Dedifferentiated amniotic fluid mesenchymal stem cell (primary cell): Measurements from ENCODE around the gene KCND3.
"Not testable (repeated sequence)": the region's sequence is repeated elsewhere in the genome, so short reads cannot be mapped to it uniquely, and the experiment has no call there.

Source experiments
- DNase-seq: peaks from one replicate; pipeline ENCODE4 v3.0.0-alpha.2; 2016; ENCODE audit errors: extremely low spot score

KCND3 gene

DNA sequence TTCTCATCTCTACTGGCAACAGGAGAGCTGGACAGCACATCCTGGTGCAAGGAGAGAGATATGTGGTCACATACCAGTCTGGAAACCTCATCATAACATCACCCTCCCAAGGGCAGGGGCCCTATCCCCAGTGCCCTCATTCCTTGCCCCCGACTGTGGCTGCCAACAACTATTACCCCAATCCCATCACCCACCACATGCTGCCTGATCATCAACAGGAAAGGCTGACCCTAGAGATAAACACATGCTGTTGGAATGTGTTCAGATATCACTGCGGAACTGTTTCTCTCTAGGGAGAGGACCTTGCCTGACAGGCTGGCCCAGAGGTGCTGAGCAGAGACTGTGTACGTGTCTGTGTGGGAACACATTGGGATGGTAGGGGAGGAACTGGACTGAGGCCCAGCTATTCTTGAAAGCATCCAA is 245.8 kb downstream of the KCND3 start:
- peak; percentile 40 for DNase-seq

- DNase-seq: no peak
Measured at GRCh38 chr1:111742938-111743549, 246.4 kb downstream of the KCND3 start.

- DNase-seq: not testable (repeated sequence)
Measured at GRCh38 chr1:111742292-111742691, 247.2 kb downstream of the KCND3 start.

DNA sequence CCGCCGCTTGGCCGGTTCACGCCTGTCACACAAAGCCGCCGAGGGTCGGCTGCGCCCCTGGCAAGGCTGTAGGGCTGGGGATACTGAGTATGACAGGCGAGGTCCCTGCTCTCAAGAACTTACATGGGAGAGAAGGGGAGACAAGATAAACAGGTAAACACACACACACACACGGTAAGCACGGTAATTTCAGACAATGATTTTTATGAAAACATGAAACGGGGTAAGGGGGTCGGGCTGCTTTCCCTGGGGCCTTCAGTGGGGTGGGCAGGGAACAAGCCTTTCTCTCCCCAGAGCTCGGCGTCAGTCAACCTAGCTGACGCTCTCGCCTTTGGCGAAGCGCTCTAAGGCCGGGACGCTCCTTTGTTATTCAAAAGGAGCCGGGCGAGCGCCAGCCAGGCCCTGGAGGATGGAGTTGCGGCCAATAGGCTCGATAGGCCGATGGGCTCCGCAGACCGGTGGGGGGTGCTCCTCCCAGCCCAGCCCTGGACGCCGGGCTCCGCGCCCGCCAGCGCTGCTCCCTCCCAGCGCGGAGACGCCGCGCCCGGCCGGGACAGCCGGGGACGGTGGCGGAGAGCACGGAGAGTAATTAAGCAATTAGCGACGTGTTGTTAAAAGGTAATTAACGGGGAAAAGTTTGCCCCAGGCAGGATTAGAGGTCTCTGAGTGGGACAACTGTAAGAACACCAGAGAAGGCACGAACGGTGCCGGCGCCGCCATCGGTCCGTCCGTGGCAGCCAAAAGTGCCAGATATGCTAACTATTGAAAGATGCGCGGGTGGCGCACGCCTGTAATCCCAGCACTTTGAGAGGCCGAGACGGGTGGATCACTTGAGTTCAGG is 249.3 kb downstream of the KCND3 start:
- peak; percentile 53 for DNase-seq

DNA sequence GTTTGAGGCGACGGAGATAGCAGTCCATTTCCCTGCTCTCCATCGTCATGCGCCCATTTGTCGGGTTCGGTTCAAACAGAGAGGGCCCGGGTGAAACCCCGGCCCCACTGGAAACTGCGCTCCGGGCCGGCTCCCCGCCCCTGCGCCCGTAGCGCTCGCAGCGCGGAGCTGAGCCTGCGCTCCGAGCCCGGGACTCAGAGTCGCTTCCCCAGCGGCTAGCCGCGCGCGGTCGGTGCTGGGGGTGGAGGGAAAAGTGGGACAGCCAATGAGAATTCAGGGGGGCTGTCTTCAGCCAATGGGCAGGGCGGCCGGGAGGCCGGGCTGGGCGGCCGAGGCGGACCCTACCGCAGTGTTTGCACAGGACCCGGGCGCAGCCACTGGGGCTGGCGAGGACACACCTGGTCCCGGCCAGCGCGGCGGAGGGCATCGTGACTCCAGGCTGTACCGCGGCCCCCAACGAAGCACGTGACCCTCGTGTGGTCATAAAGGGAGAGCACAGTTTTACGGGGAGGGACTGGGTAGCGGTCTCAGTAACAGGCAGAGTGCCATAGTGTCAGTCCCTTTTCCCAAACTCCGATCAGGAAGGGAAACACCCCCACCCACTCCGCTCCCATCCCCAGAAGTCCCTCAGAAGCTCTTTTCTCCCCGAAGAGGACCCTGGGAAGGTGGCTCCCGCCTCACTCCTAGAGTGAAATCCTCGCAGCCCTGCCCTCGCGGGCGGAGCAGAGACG is 250.1 kb downstream of the KCND3 start, which contains the start of gene INKA2:
TSS of gene INKA2 (minus strand) at position 202 of the 731 bp plus-strand sequence. CDS start at position 49, 153 bp downstream.
- DNase-seq: peak; percentile 79

DNA sequence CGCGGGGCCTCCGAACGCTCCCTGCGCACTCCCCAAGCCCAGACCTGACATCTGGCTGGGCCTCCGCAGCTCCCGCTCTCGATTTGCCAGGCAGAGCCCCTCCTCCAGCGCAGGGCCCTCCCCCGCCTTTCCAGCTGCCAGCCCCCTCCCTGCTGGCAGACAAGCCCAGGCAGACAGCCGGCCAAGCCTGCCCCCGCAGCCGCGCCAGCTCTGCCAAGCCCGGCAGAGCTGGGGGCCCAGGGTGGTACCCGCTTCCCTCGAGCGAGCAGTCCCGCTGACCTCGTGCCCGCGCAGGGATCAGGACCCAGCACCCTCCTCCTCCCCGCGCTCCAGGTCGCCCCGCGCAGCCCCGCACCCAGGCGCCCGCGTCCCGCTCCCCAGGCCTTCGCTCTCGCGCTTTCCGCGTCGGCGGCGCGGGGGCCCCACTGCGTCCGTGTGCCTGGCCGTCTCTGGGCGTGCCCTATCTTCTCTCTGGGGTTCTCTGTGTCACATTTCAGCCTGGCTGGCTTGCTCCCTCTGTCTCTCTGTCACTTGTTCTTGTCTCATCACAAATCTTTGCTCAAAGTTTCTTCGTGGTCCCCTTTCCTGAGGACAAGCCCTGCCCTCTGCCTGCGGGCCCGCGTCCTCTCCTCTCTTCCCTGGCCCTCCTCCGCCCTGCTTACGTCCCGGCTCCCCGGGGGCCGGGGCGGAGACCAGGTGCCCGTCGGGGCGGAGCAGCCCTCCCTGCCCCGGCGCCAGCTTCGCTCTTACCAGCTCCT is 250.9 kb downstream of the KCND3 start:
- peak; percentile 38 for DNase-seq

- no peak for DNase-seq
Measured at GRCh38 chr1:111738133-111738435, 251.4 kb downstream of the KCND3 start.

DNA sequence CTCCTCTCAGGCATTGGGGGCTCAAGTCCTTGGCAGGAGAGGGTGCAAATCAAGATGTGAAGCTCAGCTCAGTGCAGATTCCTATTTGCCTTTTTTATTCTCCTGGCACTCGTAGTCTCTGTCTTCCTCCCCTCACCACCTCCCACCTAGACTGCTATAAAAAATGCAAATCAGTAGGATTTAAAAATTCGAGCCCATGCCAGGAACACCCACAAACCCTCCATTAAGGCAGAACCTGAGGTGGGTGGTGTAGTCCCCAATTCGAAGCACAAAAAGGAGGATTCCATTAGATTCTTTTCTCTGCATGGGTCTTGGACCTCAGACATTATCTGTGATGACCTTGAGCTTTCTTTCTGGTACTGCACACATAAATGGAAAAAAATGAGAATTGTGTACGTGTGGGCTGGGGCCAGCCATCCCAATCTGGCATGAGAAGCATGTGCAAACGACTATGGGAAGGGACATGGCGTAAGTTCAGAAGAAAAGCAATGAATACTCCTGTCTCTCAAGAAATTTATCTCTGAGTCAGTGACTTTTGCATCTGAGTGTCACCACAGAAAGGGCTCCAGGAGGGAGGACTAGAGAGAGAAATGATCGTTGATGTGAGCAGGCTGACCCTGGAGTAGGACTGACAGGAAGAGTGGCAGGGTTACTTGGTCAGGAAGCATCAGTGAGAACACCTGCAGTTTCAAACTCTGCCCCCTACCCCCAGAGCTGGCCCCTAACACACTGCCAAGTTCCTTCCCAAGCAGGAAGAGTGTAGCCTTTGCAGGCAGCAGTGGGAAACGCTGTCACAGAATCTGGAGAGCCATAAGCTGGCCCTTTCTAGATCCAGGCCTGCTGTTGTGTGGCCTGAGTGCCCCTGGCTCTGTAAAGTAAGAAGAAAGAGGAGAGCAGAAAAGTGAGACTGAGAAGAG is 252.0 kb downstream of the KCND3 start:
- DNase-seq: no peak

GRCh38 chr1:111736548-111737215 is 252.8 kb downstream of the KCND3 start:
- DNase-seq: no peak

DNA sequence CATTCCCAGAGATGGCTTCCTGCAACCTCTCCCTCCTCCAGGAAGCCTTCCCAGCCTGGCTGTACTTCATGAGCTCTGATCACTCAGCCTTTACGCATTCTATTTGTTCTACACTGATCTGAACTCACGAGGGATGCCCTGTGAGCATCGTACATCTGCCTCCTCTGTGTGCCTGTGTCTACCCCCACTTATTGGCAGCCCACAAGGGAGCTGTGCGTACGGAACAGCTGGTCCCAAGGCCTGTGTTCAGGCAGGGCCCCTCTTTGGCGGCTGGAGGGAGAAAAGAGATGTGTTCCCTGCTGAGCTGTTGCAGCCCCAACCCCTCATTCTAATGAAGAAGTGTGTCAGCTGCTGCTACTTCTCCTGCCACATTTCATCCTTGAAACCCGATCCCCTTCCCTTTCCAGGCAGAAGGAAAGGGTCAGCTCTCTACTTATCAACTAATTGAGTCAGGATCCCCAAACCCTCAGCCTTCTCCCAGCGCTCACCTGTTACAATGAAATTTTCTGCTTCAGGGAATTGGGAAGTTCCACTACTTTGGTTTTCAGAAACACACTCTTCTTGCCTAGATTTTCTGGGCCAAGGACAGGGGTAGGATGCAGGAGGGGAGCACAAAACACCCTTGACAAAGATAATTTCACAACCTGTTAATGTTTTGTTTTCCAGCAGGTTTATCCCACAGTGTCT is 253.5 kb downstream of the KCND3 start:
- DNase-seq: no peak

DNA sequence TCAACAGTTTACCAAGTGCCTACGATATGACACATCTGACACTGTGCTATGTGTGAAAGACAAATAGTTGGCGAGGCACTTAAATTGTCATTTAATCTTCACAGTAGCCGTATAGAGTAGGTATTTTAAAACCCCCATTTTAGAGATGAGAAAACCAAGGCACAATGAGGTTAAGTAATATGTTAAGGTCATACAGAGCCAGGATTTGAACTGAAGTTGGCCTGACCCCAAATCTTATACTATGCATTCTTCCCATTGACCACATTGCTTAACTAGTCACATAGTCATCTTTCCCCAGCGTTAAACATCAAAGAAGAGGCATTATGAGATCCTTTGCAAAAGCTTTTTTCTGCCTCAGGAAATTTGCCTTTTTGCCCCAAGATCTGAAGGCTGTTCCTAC is 254.1 kb downstream of the KCND3 start:
- no peak for DNase-seq

GRCh38 chr1:111734856-111735255 is 254.6 kb downstream of the KCND3 start:
- DNase-seq: no peak

DNA sequence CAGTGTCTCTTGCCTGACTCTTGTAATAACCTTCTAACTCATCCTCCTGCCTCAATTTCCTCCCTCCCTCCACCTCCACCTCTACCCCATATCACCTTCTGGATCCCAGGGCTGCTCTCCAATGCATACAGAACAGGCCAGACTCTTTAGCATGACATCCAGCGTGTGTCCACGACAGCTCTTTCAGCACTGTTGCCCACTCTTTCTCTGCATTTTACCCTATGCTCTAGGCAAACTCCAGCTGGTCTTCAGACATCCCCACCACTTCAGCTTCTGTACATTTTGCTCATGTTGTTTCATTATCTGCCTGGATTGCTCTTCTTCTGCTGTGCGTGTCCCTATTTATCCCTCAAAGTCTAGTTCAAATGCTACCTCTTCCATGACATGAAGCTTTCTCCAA is 255.0 kb downstream of the KCND3 start:
- DNase-seq: no peak

GRCh38 chr1:111733992-111734341 is 255.5 kb downstream of the KCND3 start:
- DNase-seq: no peak

- DNase-seq: peak; percentile 67
Measured at GRCh38 chr1:111733183-111733991, 256.1 kb downstream of the KCND3 start.

- DNase-seq: no peak
Measured at GRCh38 chr1:111732718-111733117, 256.8 kb downstream of the KCND3 start.

DNA sequence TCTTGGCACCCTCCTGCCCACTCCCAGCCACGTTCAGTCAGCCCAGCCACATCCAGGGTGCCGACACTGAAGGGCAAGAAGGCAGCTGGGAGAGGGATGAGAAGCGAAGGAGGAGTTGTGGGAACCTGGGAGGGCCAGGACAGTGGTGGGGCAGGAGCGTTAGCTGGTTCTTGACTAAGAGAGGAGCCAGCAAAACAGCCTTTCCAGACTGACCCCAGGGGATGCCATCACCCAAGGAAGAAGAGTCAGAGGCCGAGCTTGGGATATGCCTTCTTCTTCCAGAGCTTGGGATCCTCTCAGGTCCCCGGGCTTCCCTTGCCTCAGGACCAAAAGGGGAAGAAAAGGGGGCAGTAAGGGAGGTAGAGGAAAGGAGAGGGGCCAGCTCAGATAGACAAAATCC is 257.5 kb downstream of the KCND3 start:
- DNase-seq: no peak

GRCh38 chr1:111730706-111731105 is 258.8 kb downstream of the KCND3 start:
- DNase-seq: no peak
